Stimulated activated CD8-positive, alpha-beta memory T cell treated with anti-CD3 and anti-CD28 coated beads, Interleukin-12 subunit alpha, Interleukin-12 subunit beta, amount 100 ng/mL, for 4 hours (primary cell): Measurements from ENCODE around the gene PATJ.
"Not testable (repeated sequence)": the region's sequence is repeated elsewhere in the genome, so short reads cannot be mapped to it uniquely, and the experiment has no call there.

Source experiments
- DNase-seq: peaks from one replicate; pipeline ENCODE4 v3.0.0-alpha.2; 2020; ENCODE audit warnings: low read depth

PATJ gene

DNA sequence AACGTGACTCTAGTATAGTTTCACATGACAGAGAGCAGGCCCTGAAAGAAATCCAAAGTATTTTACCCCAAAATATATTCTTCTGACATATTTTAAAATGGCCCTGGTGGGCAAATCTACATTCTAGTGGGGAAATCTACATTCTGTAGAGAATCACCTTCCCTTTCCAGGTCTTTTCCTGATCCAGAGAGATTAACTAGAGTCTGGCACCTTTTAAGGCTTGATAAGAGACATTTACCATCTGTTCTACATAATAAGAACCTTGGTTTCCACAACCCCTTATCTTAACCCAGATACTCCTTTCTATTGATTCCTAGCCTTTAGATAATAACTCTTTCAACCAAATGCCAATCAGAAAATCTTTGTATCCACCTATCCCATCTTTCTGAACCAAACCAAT is 435.3 kb downstream of the PATJ start:
- DNase-seq: no peak

DNA sequence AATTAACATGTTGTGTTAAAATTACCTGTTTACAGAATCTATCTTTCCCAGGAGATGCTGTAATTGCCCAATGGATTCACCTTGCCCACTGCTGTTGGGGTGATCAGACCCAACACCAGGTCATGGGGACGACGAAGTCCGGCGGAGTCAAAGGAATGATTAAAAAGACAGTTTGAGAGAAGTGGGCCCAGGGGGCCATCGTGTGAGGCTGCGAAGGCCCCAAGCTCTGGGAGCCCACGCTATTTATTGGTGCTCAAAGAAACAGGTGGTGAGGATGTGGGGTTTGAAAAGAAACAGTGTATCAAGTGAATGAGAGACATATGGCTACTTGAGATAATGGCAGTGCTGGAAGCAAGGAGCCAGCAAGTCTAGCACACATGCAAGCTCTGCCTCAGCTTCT is 436.1 kb downstream of the PATJ start:
- no peak for DNase-seq

DNA sequence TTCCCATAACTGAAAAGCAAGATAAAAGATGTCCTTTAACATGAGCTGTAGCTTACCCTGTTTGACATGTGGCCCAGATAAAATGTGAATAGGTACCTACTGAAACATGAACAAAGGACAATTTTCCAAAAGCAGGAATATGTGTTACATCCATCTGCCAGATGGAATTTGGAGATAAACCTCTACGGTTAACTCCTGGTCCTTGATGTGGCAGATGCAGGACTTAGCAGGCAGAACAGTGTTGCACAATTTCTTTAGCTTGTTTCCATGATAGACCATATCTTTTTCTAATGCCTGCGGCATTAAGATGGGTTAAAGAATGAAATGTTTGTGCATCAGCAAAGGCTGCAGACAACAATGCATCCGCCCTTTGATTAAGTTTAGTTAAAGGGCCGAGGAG is 437.8 kb downstream of the PATJ start:
- DNase-seq: not testable (repeated sequence)

DNA sequence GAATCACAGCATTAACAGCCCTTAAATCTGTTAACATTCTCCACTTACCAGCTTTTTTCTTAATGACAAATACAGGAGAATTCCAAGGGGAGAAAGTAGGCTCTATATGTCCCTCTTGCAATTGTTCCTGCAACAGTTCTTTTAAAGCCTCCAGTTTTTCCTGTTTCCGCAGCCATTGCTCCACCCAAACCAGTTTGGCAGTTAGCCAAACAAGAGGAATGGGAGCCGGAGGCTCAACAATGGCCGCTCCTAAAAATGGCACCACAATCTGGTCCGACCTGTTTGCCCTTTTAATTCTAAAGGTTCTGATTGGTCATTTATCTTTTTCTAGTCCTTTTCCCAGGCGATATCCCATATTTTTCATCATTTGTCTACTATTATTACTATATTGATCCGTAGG is 438.4 kb downstream of the PATJ start:
- DNase-seq: no peak

DNA sequence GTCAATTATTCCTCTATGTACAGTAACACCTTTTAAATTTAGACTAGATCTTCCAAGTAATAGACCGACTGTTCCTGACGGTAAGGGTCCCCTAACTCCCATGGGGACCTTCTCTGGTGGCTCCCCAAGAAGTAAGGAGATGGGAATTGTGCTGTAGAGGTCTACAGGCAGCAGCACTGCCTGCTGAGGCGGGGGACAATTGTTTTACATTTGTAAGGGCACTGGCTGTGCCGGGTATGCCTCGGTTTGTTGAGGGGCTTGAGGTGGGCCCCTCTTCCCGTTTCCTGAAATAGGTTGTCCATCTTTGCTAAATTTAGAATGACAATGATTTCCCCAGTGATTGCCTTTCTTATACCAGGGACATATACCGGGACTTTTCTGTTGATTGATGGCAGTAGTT is 439.3 kb downstream of the PATJ start:
- DNase-seq: no peak

DNA sequence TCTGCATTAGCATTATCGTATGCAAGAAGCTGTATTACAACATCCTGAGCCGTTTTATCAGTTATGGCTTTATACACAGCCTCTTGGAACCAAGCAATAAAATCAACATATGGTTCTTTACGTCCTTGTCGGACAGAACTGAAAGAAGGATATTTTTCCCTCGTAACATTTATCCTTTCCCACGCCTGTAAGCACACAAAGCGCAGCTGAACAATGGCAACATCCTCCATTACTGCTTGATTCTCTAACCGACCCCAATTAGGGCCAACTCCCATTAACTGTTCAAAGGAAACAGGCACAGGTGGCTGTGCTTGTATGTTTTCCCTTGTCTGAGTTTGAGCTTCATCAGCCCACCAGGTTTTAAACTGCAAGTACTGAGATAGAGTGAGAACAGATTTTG is 439.9 kb downstream of the PATJ start:
- DNase-seq: not testable (repeated sequence)

DNA sequence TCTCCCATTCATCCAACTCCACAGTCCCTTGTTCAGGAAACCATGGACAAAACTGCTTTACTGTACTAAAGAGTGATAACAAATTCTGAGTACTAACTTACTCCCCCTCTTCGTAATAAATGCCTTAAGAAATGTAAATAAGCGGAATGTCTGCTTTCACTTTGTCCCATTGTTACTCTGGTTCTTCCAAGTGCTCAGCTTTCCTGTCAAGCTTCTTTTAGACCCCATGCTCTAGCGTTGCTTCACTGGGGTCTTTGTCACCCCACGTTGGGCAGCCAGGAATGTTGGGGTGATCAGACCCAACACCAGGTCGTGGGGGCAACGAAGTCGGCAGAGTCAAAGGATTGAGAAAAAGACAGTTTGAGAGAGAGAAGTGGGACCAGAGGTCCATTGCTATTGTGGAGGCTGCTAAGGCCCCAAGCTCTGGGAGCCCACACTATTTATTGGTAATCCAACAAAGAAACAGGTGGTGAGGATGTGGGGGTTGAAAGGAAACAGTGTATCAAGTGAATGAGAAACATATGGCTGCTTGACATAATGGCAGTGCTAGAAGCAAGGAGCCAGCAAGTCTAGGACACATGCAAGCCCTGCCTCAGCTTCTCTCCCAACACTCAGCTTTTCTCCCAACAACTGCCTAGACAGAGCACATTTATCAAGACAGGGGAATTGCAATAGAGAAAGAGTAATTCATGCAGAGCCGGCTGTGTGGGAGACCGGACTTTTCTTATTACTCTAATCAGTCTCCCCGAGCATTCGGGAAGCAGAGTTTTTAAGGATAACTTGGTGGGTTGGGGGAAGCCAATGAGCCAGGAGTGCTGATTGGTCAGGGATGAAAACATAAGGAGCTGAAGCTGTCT is 441.1 kb downstream of the PATJ start:
- DNase-seq: not testable (repeated sequence)

DNA sequence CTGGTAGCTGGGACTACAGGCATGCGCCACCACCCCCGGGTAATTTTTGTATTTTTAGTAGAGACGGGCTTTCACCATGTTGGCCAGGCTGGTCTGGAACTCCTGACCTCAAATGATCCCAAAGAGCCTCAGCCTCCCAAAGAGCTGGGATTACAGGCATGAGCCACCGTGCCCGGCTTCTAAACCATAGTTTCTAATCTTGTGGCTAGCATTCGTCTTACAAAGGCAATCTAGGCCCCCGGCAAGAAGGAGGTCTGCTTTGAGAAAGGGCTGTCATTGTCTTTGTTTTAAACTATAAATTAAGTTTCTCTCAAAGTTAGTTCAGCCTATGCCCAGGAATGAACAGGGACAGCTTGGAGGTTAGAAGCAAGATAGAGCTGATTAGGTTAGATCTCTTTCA is 442.1 kb downstream of the PATJ start:
- no peak for DNase-seq

DNA sequence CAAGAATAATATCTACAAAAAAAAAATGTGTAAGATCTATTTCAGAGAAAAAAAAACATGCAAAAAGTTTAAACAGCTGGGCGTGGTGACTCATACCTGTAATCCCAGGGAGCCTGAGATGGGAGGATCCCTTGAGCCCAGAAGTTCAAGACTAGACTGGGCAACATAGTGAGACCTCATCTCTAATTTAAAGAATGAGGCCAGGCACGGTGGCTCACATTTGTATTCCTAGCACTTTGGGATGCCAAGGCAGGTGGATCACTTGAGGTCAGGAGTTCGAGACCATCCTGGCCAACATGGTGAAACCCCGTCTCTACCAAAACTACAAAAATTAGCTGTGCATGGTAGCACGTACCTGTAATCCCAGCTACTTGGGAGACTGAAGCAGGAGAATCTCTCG is 443.0 kb downstream of the PATJ start:
- not testable (repeated sequence) for DNase-seq

DNA sequence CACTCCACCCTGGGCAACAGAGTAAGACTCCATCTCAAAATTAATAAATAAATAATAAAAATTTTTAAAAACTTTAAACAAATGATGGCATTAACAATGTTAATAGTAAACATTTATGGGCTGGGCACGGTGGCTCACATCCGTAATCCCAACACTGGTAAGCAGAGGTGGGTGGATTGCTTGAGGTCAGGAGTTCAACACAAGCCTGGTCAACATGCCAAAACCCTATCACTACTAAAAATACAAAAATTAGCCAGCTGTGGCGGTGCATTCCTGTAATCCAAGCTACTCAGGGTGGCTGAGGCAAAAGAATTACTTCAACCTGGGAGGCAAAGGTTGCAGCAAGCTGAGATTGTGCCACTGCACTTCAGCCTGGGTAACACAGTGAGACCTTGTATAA is 443.4 kb downstream of the PATJ start:
- no peak for DNase-seq

DNA sequence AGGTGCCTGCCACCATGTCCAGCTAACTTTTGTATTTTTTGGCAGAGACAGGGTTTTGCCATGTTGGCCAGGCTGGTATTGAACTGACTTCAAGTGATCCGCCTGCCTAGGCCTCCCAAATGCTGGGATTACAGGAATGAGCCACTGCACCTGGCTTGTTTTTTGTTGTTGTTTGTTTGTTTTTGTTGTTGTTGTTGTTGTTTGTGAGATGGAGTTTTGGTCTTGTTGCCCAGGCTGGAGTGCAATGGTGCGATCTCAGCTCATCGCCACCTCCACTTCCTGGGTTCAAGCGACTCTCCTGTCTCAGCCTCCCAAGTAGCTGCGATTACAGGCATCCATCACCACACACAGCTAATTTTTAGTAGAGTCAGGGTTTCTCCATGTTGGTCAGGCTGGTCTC is 445.3 kb downstream of the PATJ start:
- no peak for DNase-seq

DNA sequence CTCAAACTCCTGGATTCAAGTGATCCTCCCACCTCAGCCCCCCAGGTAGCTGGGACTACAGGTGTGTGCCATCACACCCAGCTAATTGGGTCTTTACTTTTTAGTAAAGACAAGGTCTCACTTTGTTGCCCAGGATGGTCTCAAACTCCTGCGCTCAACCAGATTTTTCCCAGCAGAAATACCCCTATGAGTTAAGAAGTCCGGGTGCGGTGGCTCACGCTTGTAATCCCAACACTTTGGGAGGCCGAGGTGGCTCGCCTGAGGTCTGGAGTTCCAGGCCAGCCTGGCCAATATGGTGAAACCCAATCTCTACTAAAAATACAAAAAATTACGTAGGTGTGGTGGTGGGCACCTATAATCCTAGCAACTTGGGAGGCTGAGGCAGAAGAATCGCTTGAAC is 445.8 kb downstream of the PATJ start:
- DNase-seq: no peak

DNA sequence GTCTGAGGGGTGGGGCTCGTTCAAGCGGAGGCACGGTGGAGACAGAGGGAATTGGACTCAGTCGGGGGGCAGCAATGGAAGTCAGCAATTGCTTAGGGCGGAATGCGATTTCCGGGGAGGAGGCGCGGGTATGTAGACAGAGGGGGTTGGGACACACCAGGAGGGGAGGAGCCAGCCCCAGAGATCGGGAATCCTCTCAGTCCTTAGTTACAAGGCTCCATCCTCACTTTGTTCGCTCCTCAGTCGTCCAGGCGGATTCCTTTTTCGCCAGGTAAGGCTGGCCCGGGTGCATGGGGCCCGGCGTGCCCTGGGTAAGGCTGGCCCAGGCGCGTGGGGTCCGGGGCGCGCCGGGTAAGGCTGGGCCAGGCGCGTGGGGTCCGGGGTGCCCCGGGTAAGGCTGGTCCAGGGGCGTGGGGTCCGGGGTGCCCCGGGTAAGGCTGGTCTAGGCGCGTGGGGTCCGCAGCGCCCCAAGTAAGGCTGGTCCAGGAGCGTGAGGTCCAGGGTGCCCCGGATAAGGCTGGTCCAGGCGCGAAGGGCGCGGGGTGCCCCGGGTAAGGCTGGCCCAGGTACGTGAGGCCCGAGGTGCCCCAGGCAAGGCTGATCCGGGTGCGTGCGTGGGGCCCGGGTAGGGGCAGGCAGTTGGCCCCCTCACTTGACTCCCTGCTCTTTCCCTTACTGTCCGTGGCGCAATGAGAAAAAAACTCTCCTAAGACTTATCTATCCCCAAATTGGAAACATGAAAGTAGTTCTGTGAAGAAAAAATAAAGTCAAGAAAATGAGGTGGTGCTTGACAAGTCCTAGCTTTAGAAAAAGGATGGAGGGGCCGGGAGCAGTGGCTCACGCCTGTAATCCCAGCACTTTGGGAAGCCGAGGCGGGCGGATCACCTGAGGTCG is 452.6 kb downstream of the PATJ start, which contains the start of gene L1TD1:
Gene L1TD1, plus strand, starts transcription at position 199 of the 894 bp plus-strand sequence. CDS start 11,780 bp downstream, outside the sequence.
- no peak for DNase-seq

DNA sequence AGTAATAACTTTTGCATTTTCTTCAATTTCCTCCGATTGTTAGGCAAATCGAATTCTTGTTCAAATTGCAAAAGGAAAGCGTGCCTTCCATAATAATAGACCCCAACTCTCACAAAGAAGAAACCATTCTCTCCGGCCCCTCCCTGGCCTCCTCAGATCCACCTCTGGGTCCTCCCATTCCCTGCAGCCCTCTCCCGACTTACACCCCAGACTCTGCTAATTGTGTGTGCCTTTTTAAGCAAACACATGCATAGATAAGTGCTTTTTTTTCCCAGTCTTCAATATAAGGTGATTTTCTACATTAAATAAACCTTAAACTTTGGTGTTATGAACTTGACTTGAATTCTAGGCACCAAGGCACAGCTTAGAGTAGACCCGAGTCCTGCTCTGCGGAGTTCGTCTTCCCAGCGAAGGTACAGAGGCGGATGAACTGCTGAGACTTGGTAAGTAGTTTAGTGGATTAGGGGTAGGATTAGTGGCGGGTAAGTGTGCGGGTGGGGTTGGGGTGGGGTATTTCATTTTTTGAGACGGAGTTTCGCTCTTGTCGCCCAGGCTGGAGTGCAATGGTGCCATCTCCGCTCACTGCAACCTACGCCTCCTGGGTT is 453.9 kb downstream of the PATJ start:
- no peak for DNase-seq

DNA sequence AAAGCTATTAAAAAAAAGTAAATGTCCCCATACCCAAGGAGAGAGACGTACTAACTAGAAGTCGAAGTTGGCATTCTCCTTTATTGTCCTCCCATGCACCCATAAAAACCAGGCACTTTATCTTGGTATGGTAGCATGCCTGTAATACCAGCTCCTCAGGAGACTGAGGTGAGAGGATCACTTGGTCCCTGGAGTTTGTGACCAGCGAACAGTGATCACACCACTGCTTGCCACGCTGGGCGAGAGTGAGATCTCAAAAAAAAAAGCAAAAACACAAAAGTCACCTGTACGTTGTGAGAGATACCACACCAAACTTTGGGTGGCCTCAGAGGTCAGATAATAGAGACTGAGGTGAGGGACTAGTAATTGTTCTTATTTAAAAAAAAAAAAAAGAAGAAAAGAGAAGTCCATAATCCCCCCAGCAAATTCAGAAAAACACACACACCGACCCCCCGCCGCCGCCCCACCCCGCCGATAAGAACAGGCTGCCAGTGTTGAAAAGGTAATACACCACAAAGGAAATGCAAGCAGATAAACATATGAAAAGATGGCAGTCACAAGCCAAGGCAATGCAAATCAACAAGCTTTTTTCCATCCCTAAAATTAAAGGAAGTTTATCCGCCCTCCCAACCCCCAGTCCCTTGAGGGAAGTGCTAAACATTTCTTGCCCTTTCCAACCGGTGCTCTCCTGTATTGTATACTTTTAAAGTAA is 455.9 kb downstream of the PATJ start:
- DNase-seq: no peak

DNA sequence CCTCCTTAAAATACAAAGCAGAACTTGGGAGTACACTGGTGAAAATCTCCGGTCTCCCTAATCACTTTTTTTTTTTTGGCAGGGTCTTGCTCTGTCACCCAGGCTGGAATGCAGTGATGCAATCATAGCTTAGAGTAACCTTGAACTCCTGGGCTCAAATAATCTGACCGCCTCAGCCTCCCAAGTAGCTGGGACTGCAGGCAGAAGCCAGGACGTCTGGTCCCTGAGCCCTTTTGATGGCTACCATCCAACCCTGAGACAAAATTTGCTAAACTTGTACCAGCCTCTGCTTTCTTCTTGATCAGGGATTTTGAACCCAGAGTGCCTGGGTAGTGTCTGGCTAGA is 456.5 kb downstream of the PATJ start:
- no peak for DNase-seq

DNA sequence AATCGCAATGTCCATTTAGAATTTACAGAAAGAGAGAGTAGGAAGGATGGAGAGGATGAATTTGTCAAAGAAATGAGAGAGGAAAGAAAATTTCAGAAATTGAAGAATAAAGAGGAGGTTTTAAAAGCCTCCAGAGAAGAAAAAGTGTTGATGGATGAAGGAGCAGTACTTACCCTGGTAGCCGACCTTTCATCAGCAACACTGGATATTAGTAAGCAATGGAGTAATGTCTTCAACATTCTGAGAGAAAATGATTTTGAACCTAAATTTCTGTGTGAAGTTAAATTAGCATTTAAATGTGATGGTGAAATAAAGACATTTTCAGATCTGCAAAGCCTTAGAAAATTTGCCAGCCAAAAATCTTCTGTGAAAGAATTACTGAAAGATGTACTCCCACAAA is 464.9 kb downstream of the PATJ start:
- no peak for DNase-seq

DNA sequence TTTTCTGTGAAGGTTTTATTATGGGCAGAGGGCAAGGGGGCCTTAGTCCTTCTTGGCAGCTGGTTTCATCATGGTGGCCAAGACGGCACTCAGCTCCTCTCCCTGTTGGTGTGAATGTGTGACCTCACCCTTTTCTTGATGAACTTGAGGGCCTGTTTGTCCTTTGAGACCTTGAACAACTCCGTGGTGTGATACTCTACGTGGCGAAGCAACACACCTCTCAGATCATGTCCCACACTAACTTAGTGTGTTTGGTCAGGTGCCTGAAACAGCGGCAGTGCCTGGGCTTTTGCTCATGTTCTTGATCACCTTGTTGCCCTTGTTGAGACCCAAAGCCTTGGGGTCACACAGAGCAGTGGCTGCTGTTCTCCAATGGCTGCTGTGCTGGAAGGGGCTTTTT is 465.8 kb downstream of the PATJ start:
- DNase-seq: no peak

DNA sequence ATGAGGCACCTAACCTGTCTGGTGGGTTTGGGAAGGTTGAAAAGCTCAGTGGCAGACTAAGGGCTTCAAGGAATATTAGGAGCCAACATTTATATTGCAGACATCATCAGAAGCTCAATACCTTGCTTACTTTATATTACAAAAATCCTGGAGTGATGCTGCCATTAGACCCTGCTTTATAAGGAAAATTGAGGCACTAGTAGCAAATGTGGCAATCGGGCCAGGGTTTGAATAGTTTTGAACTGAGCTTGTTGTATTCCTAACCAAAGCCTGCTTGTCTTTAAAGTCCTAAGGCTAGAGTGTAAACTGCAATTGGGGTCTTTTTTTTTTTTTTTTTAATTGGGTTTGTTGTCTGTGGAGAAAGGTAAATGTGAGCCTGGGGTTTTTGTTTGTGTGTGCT is 466.7 kb downstream of the PATJ start:
- DNase-seq: no peak

DNA sequence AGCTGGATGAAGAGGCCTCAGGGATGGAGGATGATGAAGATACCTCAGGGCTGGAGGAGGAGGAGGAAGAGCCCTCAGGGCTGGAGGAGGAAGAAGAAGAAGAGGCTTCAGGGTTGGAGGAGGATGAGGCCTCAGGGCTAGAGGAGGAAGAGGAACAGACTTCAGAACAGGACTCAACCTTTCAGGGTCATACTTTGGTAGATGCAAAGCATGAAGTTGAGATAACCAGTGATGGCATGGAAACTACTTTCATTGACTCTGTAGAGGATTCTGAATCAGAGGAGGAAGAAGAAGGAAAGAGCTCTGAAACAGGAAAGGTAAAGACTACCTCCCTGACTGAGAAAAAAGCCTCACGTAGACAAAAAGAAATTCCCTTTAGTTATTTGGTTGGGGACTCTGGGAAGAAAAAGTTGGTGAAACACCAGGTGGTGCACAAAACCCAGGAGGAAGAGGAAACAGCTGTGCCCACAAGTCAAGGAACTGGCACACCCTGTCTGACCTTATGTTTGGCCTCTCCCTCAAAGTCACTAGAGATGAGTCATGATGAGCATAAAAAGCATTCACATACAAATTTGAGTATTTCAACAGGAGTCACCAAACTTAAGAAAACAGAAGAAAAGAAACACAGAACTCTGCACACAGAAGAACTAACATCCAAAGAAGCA is 467.8 kb downstream of the PATJ start:
- no peak for DNase-seq

DNA sequence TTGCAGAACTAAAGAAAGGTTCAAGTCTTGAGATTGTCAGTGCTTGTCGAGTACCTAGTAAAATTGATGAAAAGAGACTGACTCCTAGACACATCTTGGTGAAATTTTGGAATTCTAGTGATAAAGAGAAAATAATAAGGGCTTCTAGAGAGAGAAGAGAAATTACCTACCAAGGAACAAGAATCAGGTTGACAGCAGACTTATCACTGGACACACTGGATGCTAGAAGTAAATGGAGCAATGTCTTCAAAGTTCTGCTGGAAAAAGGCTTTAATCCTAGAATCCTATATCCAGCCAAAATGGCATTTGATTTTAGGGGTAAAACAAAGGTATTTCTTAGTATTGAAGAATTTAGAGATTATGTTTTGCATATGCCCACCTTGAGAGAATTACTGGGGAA is 468.7 kb downstream of the PATJ start:
- no peak for DNase-seq

DNA sequence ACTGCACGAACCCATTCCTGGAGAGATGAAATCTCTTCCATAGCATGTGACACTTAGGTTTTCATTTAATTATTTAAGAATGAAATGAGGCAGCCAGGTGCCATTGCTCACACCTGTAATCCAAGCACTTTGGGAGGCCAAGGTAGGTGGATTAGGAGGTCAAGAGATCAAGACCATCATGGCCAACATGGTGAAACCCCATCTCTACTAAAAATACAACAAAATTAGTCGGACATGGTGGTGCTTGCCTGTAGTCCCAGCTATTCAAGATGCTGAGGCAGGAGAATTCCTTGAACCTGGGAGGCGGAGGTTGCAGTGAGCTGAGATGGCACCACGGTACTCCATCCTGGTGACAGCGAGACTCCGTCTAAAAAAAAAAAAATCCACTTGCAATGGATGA is 470.1 kb downstream of the PATJ start:
- no peak for DNase-seq
